ENCODE measurements around the gene CPA1.
A peak's percentile ranks its signal among the peaks of the same experiment; 100 is the strongest.

CPA1 gene

GRCh38 chr7:130421684-130422083 lies 41.4 kb downstream of the CPA1 start (continued):
- TF ChIP-seq REST (tag by site-specific recombination; IDR thresholded peaks at IDR 0.05): no peak

GRCh38 chr7:130423501-130424037 lies 43.3 kb downstream of the CPA1 start:
- ChIA-PET POLR2A (no interaction called here), CTCF (no interaction called here)
- H3K27ac ChIP-seq (ENCODE audit: extremely low read depth, low read depth, low read length): no peak overlapping the region
- H3K4me3 ChIP-seq (ENCODE audit: low read depth, low read length): no peak overlapping the region
- H3K4me1 ChIP-seq (ENCODE audit: control insufficient read depth, insufficient read depth, low read length): no peaks in the 10 kb centered on the region
- H3K36me3 ChIP-seq (ENCODE audit: control insufficient read depth in 2 of 2, insufficient read depth in 1 of 2, low read length in 2 of 2): no peaks in the 10 kb centered on the region; a peak in 1 of 3 replicates
- no peaks in the 10 kb centered on the region for H3K9me3 ChIP-seq (ENCODE audit: control insufficient read depth, insufficient read depth, low read depth, low read length)
- TF ChIP-seq ZNF561 (tag by site-specific recombination; IDR thresholded peaks at IDR 0.05; ENCODE audit: borderline replicate concordance) (no peak), ZNF10 (tag by site-specific recombination; IDR thresholded peaks at IDR 0.05) (peak; percentile 68), EGR2 (tag by site-specific recombination; IDR thresholded peaks at IDR 0.05; ENCODE audit: low read depth) (no peak)

- H3K9me3 ChIP-seq (ENCODE audit: control insufficient read depth, insufficient read depth, low read depth, low read length): no peaks in the 10 kb centered on the region
- H3K36me3 ChIP-seq (ENCODE audit: control insufficient read depth in 2 of 2, insufficient read depth in 1 of 2, low read length in 2 of 2): no peaks in the 10 kb centered on the region; a peak in 1 of 3 replicates
- CTCF ChIA-PET: no interaction called here
- H3K4me1 ChIP-seq (ENCODE audit: control insufficient read depth, insufficient read depth, low read length): peaks cover 5% of the 10 kb centered on the region; the same call in 1 of the 2 replicates
- no peak overlapping the region for H3K4me3 ChIP-seq (ENCODE audit: low read depth, low read length)
- no peak overlapping the region for H3K27ac ChIP-seq (ENCODE audit: extremely low read depth, low read depth, low read length)
- POLR2A ChIA-PET: no interaction called here
- TF ChIP-seq ZNF645 (tag by site-specific recombination; IDR thresholded peaks at IDR 0.05) (no peak), KLF7 (tag by site-specific recombination; IDR thresholded peaks at IDR 0.05; ENCODE audit: borderline replicate concordance) (no peak), ZNF704 (tag by site-specific recombination; IDR thresholded peaks at IDR 0.05) (no peak), PRDM2 (tag by site-specific recombination; IDR thresholded peaks at IDR 0.05; ENCODE audit: borderline replicate concordance) (no peak), KLF9 (tag by site-specific recombination; IDR thresholded peaks at IDR 0.05; ENCODE audit: low read depth) (0 out of 2 replicates have a peak, but pooled peaks have one; percentile 39), ZFHX2 (tag by site-specific recombination; conservative IDR thresholded peaks at IDR 0.05) (peak; percentile 58; the same call in 1 of the 2 replicates), ZNF621 (tag by site-specific recombination; IDR thresholded peaks at IDR 0.05) (no peak), ZSCAN18 (tag by site-specific recombination; IDR thresholded peaks at IDR 0.05) (no peak), YY2 (tag by site-specific recombination; IDR thresholded peaks at IDR 0.05) (no peak), KLF8 (tag by site-specific recombination; IDR thresholded peaks at IDR 0.05) (no peak), ZNF121 (tag by site-specific recombination; IDR thresholded peaks at IDR 0.05) (no peak)
These were observed 45.5 kb downstream of the CPA1 start for GRCh38 chr7:130425796-130426195.

All from HEK293 (cell line).